K562 (cell line): ENCODE data around the gene JPH3.

Experiments used
- CTCF ChIP-seq, 3 experiments: IDR thresholded peaks in 2 of 3; conservative IDR thresholded peaks in 1 of 3; 2 replicates each; pipeline ENCODE4 v1.5.1; 2011 to 2012; ENCODE audit warnings: low read length in 3 of 3, mild to moderate bottlenecking in 3 of 3, control low read depth in 2 of 3, improper control_type of control experiment in 1 of 3, inconsistent platforms in 1 of 3, low read depth in 1 of 3, mixed read lengths in 1 of 3, moderate library complexity in 1 of 3; ENCODE audit not compliant: insufficient read depth in 2 of 3
- EP300 ChIP-seq: IDR thresholded peaks from 2 replicates; pipeline ENCODE4 v1.6.1; 2012; ENCODE audit warnings: low read length, improper control_type of control experiment
- FOXA1 ChIP-seq: fragments of 450-650 bp; IDR thresholded peaks from 2 replicates; pipeline ENCODE4 v1.6.1; 2016; ENCODE audit warnings: mild to moderate bottlenecking, borderline replicate concordance
- FOXP4 ChIP-seq: sonication (generic); formaldehyde crosslinking; IDR thresholded peaks from 2 replicates; pipeline ENCODE4 v1.8.0; 2022; ENCODE audit warnings: mild to moderate bottlenecking, missing genetic modification reagents, borderline replicate concordance
- GATA2 ChIP-seq: sonication (generic); formaldehyde crosslinking; IDR thresholded peaks from 2 replicates; pipeline ENCODE4 v1.4.0; 2020; ENCODE audit warnings: mild to moderate bottlenecking, missing genetic modification reagents
- IRF2 ChIP-seq: sonication (generic); formaldehyde crosslinking; IDR thresholded peaks from 2 replicates; pipeline ENCODE4 v1.8.1; 2022; ENCODE audit warnings: mild to moderate bottlenecking, missing genetic modification reagents
- JUN ChIP-seq, 2 experiments: sonication (generic) in 1 of 2; formaldehyde crosslinking in 1 of 2; IDR thresholded peaks; 2 replicates each; pipeline versions ENCODE4 v1.6.1 to v1.8.0; 2012 to 2022; ENCODE audit warnings: borderline replicate concordance in 2 of 2, mild to moderate bottlenecking in 2 of 2, improper control_type of control experiment in 1 of 2, low read depth in 1 of 2, low read length in 1 of 2, missing genetic modification reagents in 1 of 2
- POLR2AphosphoS5 ChIP-seq: IDR thresholded peaks from 2 replicates; pipeline ENCODE4 v1.6.1; 2011; ENCODE audit warnings: mild to moderate bottlenecking, low read depth, low read length, moderate library complexity; ENCODE audit not compliant: control insufficient read depth, insufficient read depth
- TCF7L2 ChIP-seq: fragments of 150-350 bp; IDR thresholded peaks from 2 replicates; pipeline ENCODE4 v1.6.1; 2016; ENCODE audit warnings: low read depth, mild to moderate bottlenecking, low read length, moderate library complexity
- ZNF134 ChIP-seq: fragments of 250-450 bp; sonication (Bioruptor Pico); conservative IDR thresholded peaks from 2 replicates; pipeline ENCODE4 v1.4.0; 2020
- TF ChIP-seq, protein P1 (sequence below): fragments of 150-350 bp; IDR thresholded peaks from 2 replicates; pipeline ENCODE4 v1.6.1; 2014; ENCODE audit warnings: low read depth, mild to moderate bottlenecking, low read length, borderline replicate concordance

GRCh38 chr16:87731607-87732006 is 129.3 kb downstream of the JPH3 start:
- no peak for TF ChIP-seq CTCF (IDR thresholded peaks at IDR 0.05 in 2 of 3, conservative IDR thresholded peaks at IDR 0.05 in 1 of 3; ENCODE audit: insufficient read depth in 2 of 3, low read depth in 1 of 3, low read length in 3 of 3)
- TF ChIP-seq EP300: no peak
- no peak for TF ChIP-seq FOXA1
- no peak for TF ChIP-seq TCF7L2
- no peak for TF ChIP-seq JUN (IDR thresholded peaks at IDR 0.05; ENCODE audit: borderline replicate concordance, low read depth, low read length)
- no peak for TF ChIP-seq JUN (CRISPR knock-in tag; IDR thresholded peaks at IDR 0.05; ENCODE audit: borderline replicate concordance)
- no peak for TF ChIP-seq FOXP4 (CRISPR knock-in tag)
- no peak for TF ChIP-seq GATA2 (CRISPR knock-in tag)
- TF ChIP-seq ZNF134 (CRISPR knock-in tag): no peak
- no peak for TF ChIP-seq IRF2 (CRISPR knock-in tag)
- TF ChIP-seq, protein P1, sequence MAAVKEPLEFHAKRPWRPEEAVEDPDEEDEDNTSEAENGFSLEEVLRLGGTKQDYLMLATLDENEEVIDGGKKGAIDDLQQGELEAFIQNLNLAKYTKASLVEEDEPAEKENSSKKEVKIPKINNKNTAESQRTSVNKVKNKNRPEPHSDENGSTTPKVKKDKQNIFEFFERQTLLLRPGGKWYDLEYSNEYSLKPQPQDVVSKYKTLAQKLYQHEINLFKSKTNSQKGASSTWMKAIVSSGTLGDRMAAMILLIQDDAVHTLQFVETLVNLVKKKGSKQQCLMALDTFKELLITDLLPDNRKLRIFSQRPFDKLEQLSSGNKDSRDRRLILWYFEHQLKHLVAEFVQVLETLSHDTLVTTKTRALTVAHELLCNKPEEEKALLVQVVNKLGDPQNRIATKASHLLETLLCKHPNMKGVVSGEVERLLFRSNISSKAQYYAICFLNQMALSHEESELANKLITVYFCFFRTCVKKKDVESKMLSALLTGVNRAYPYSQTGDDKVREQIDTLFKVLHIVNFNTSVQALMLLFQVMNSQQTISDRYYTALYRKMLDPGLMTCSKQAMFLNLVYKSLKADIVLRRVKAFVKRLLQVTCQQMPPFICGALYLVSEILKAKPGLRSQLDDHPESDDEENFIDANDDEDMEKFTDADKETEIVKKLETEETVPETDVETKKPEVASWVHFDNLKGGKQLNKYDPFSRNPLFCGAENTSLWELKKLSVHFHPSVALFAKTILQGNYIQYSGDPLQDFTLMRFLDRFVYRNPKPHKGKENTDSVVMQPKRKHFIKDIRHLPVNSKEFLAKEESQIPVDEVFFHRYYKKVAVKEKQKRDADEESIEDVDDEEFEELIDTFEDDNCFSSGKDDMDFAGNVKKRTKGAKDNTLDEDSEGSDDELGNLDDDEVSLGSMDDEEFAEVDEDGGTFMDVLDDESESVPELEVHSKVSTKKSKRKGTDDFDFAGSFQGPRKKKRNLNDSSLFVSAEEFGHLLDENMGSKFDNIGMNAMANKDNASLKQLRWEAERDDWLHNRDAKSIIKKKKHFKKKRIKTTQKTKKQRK: no peak
- TF ChIP-seq POLR2AphosphoS5: no peak
